Activated T-cell treated with anti-CD3 and anti-CD28 coated beads for 24 hours (primary cell): ENCODE data around the gene ESRRB.

Experiments used
- DNase-seq: peaks from one replicate; pipeline ENCODE4 v3.0.0-alpha.2; 2020; ENCODE audit warnings: low read depth

ESRRB gene

DNA sequence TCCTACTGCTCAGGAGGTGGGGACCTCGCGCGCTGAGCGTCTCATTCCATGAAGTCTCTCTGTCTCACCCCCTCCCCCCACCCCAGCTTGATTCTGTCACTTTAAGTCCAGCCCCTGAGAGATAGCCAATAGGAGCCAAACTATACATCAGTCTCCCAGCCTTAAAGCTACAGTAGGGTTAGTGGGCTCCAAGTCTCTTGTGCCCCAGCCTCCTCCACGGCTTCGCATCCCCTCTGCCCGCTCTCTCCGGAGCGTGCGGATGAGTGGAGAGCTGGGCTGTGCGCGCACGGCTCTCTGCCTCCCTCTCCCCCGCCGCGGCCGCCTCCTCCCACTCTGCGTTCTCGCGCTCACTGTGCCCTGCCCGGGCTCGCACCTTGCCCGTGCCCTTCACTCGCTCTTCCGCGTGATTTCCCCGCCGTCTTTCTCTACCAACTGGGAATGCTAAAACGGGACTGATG is at the start of gene ESRRB:
TSS of gene ESRRB (plus strand) at position 191 of the 458 bp plus-strand sequence. CDS start at position 456, 265 bp downstream.
- DNase-seq = no peak

DNA sequence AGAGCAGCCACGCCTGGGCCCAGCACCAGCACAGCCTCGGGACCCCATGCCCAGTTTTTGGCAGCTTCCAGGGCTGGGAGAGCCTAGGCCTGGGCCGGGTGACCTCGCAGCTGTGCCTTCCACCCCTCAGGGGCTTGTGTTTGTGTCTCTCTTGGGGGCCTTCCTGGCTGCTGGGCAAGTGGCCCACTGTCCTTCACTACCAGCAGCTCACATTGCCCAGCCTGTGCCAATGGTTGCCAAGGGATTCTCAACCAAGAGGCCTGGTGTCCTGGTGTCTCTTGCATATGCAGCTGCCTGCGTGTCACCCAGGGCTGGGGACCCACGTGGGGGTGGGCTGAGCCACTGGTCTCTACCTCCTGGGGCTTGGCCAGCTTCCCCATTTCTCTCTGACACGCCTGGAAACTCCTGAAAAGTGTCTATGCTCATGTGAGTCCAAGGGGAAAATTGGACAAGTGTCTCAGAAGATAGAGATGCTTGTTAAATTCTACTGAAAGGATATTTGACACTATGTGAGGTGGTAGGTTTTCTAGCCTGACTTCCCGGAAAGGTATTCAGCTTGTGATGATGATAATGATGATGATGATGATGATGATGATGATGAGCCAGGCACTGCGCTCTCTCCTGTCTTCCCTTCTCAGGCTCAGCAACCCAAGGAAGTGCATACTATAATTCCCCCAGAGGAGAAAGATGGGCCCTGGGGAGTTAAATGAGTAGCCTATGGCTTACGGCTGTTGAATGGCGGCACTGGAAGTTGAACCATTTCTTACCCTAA is 48.8 kb upstream of the ESRRB start:
- no peak for DNase-seq

- no peak for DNase-seq
Observed at GRCh38 chr14:76328457-76329137, 47.3 kb upstream of the ESRRB start.

DNA sequence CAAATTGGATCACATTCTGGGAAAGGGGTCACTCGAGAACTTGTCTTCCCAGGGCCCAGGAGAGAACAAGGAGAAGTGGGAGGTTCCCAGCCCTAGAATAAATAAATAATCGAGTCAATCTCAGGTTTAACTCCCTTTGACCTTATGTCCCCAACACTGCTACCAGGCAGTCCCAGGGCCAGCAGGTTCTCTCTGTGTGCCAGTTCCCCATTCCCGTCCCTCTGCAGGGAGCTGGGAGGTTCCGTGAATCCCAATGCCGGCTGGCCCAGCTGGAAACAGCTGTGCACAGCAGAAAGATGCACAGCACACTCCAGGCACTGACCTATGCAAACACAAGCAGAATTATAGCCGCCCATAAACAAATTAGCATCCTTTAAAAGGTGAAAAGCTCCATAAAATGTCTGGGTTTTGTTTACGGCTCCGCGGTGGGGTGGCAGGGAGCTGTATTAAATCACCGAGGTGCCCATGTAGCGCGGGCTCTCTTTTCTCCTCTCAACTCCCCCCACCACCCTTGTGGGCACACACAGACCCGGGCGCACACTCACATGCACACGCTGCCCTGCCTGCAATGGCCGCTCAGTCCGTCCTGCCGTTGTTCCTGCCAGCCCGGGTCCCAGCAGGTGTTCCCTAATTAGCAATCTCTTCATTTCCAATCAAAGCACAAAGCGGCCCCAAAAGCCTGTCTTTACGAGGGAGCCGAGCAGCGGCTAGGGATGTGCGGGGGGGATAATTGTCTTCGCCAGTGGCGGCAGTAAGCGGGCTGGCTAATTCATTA is 46.6 kb upstream of the ESRRB start:
- no peak for DNase-seq

GRCh38 chr14:76329951-76330350 is 46.0 kb upstream of the ESRRB start:
- no peak for DNase-seq

DNA sequence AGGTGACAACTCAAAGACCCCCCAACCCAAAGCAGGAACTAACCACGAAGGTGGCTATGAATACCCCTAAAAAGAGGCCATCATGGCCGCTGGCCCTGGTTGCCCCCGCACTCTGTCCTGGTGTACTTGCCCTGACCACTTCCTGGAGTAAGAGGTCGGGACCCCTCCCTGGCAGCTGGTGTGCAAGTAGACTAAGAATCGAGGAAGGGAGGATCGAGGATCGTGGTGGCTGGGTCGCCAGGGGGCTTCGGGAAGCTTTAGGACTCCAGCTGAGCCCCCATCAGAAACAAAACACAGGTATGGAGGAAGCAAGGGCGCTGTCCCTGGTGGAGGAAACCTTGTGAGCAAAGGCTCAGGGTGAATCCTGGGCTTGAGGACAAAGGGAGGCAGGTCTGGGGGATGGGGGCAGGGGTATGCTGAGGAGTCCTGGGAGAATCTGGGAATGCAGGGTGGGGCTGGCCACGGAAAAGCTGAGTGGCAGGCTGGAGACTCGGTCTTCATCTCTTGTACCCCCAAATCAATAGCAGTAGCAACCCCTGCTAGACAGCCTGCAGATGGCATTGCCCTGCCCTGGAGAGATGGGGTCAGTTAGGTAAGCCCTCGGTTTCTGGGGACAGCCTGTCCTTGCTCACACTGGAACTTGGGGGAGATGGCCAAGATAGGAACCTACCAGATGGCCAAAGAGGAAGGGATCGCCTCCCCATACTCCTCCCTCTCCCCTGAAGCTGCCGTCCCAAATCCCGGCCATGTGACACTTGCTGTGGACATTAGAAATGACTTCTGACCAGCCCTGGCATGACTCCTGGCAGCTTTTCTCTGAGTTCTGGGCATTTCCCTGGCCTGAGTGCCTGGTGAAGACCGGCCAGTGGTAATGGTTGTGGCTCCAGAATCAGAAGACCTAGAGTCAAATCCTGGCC is 45.3 kb upstream of the ESRRB start:
- no peak for DNase-seq

DNA sequence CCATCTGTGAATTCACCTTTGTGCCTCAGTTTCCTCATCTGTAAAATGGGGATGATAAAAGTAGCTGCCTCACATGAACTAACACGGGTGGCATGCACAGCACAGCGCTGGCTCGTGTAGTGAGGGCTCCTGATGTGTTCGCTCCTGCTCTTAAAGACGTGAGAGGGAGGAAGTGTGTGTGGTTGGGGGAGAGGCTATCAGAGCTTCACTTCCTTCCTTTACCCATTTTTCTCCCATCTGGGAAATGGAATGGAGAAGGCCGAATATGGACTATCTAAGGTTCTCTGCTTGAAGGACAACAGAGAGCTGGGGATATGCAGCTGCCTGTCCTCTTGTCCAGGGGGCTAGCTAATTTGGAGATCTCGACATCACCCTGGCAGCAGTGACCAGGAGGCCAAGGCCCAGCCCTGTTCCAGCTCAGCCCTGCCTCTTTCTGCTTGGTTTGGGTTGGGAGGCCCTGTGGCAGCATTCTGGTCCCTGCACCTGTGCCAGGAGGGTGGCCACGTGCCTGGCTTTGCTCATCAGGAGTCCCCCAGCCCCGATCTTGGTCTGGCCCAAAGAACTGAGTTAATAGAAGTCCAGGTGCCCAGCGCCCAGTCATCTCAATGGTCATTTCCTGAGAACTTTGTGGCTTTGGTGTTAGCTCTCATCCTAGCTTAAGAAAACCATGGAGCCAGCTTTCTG is 44.5 kb upstream of the ESRRB start:
- no peak for DNase-seq

- no peak for DNase-seq
Observed at GRCh38 chr14:76333664-76334063, 42.3 kb upstream of the ESRRB start.

GRCh38 chr14:76334316-76334715 is 41.6 kb upstream of the ESRRB start:
- no peak for DNase-seq

DNA sequence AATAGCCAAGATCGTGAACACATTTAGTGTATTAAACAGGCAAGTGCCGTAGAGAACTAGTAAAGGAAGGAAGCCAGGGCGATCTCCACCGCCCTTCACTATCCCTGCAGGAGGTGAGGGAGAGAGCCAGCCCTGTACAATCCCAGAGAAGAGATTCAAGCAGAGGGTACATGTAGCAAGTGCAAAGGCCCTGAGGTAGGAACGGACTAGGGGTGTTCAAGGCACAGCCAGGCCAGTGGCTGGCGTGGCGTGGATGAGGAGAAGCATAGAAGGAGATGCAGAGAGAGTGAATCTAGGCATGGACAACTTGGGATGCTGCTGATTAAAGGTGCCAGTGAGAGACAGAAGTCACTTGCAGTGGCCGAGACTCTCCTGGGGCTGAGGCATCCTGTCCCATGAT is 39.1 kb upstream of the ESRRB start:
- no peak for DNase-seq

DNA sequence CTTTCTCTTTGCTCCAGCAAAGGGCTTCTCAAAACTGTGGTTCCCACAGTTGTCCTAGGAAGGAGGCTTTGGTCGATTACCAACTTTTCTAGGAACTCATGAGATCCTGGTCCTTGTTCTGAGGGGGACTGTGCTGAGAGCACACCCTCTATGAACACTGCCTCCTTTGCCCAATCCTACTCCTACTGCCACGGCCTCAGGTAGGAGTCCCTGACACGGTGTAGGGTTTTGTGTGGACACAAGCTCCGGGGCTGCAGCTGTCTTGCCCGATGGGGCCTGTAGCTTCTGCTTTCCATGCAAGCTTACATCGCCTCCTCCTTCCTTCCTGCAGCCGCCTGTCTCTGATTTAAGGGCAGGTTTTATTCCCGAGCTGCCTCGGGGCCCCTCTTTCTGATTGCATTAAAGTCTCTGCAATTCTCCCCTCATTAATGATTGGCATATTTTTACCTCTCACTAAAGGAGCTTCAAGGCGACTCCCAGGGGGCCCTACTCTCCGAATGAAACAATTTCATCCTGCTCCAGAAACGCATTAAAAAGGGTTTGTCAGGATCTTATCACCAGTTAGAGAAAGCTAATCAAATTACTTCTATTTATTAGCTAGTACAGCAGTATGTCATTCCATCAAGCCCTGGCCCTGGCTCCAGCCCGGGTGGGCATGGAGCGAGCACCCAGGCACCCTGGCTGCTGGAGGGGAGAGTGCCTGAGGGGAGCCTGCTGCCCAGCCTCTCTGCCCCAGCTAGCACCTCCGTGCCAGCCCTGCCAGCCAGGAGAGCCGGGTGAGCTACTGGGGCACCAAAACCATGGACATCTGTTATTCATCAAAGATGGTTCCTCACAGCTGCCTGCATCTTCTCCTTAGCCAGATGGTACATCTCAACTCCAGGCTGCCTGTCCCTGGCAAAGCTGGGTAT is 38.0 kb upstream of the ESRRB start:
- no peak for DNase-seq

DNA sequence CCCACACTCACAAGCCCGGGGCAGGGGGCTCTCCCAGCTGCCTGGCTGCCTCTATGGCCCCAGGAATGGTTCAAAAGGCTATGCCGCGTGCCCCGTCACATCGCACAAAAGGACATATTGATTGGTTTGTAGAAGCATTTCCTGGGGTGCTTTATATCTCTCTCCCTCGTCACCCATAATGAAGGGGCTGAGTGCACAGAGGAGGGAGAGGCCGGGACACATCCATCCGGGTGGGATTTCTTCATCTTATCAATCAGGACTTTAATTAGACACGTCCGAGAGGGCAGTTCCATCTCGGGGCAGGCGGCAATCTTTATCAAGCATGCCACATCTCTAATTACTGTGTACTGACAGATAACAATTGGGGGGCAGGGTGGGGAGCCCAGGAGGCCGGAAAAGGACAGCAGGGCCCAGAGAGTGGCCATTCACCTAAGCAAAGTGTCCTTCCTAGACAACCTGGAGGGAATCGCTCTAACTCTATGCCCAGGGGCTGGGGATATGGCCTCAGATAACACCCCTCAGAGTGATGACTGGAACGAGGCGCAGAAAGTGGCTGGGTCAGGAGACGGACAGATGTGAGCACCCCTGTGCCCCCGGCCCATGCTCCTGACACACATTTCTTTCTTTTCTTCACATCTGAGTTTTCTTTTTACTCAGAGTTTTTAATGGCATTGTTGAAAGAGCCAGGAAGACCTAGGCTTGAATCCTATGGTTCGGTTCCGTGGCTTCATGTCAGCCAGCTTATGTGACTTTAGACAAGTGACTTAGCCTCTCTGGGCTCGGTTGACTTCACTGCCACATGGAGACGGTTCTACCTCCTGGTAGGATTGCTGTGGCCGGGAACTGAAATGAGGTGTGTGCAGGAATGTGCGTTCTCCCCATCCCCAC is 36.0 kb upstream of the ESRRB start:
- DNase-seq = no peak

DNA sequence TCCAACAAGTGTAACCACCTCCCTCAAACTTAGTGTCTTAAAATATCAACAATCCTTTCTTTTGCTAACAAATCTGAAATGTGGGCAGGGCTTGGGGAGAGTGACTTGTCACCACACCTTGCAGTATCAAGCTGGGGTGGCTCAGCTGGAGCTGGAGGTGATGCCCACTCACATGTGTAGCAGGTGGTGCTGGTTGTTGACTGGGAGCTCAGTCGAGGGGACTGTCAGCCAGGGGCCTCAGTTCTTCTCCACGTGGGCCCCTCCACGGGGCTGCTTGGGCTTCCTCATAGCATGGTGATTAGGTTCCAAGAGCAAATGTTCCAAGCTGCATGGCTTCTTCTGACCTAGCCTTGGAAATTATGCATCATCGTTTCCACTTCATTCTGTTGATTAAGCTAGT is 32.6 kb upstream of the ESRRB start:
- DNase-seq = no peak

- no peak for DNase-seq
Observed at GRCh38 chr14:76346391-76347160, 29.4 kb upstream of the ESRRB start.

DNA sequence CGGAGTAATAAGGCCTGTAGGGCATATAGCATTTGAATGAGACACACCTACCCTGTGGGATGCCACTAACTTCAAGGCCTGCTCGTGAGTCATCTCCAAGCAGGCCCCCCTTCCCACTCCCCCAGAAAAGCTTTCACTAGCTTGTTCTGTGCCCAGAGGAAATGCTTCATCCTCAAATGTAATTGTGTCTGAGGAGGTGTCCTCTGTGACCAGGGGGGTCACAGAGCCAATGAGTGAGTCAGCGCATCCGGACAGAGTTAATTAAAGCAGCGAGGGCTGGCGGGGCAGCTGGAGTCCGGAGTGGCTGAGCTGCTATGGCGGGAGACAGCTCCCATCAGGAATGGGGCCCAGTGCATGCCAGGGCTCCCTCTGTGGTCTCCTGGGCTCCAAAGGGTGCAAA is 27.0 kb upstream of the ESRRB start:
- no peak for DNase-seq

DNA sequence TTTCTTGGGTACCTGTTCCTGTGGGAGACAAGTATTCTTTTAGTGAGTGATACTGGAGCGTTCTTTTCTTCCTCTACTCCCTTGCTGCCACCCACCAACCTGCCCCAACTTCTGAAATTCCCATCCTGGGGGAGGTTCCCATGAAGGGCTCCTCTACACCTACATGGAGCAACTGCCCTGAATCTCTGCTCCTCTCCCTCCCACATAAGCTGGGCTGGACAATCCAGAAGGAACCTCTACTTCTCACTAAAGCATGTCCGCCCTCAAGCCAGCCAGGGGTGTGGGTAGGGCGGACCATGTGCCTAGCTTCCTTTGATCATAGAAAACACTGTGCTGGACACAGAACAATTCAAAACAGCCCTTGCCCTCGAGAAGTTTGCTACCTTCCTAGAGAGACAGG is 25.9 kb upstream of the ESRRB start:
- no peak for DNase-seq

GRCh38 chr14:76350671-76351070 is 25.3 kb upstream of the ESRRB start:
- DNase-seq = no peak

DNA sequence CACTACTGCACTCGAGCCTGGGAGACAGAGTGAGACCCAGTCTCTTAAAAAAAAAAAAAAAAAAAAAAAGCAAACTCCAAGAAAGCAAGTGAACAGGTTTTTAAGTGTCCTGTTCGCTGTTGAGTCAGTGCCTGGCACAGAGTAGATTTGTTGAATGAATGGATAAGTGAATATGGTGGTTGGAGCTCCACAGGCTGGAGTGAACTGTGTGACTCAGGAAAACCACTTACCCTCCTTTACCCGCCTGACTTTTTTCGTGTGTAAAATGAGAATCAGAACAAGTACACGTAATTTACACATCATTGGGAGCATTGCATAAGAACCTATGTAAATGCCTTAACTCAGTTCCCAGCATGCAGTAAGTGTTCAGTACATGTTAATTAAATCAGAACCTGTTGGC is 24.0 kb upstream of the ESRRB start:
- no peak for DNase-seq
